ENCODE data around the gene BLOC1S4.

BLOC1S4 gene

GRCh38 chr4:6764976-6765620 lies 49.1 kb downstream of the BLOC1S4 start:
- DNase-seq (ENCODE audit: low read depth) = no peak

DNA sequence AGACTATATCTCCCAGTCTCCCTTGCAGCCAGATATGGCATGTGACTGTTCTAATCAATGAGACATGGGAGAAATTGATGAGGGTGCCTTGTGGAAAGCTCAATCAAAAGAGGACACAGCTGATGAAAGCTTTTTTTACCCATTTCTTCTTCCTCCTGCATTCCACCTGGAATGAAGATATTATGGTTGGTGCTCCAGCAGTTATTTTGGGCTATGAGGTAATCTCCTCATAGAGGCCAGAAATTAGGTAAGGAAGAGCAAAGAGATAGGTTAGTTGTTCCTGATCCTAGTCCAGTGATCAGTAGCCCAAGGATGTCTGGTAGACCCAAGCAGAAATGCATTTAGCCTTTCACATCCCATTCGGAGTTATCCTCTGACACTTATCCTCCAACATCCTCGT lies 49.7 kb downstream of the BLOC1S4 start:
- no peak for DNase-seq (ENCODE audit: low read depth)
